ENCODE data around the gene HEATR5A. TPM values are rescaled to one million over a fixed set of nuclear protein-coding genes. Genes with fewer than 3 reads are reported as not detected.
"Not testable (repeated sequence)": the region's sequence is repeated elsewhere in the genome, so short reads cannot be mapped to it uniquely, and the experiment has no call there.

HEATR5A gene
- total RNA-seq, 4 donors from 2014 or later = 33.8 to 39.9 (median 35.5) TPM

- no peak for ATAC-seq
- Histone ChIP-seq H3K4me3 (no peak overlapping the region), H3K27me3 (no peaks in the 10 kb centered on the region), H3K27ac (no peak overlapping the region), H3K4me1 (peaks cover 2 to 10% (median 4%) of the 10 kb centered on the region in 3 donors), H3K9me3 (no peaks in the 10 kb centered on the region), H3K36me3 (no peaks in the 10 kb centered on the region)
- no peak for TF ChIP-seq CTCF (IDR thresholded peaks at IDR 0.05)
- TF ChIP-seq POLR2A (IDR thresholded peaks at IDR 0.05) = no peak
- no peak for TF ChIP-seq EP300 (IDR thresholded peaks at IDR 0.05)
- no peak for TF ChIP-seq POLR2AphosphoS5 (IDR thresholded peaks at IDR 0.05)
- WGBS, 2 donors (ENCODE audit: low coverage in 1 of 2) = 95 to 100% methylated on average over 3 to 5 of the region's 5 CpGs
These were observed 163.7 kb downstream of the HEATR5A start for GRCh38 chr14:31256534-31257243.

GRCh38 chr14:31255918-31256317 is 164.4 kb downstream of the HEATR5A start:
- 91 to 100% methylated on average over 2 to 4 of the region's 4 CpGs for WGBS, 2 donors (ENCODE audit: low coverage in 1 of 2)
- ATAC-seq, H3K27me3 ChIP-seq, H3K4me1 ChIP-seq, H3K36me3 ChIP-seq, H3K27ac ChIP-seq, H3K9me3 ChIP-seq, H3K4me3 ChIP-seq: not testable (repeated sequence)

GRCh38 chr14:31255286-31255685 is 165.1 kb downstream of the HEATR5A start:
- 70 to 80% methylated on average over 1 to 2 of the region's 2 CpGs for WGBS, 2 donors (ENCODE audit: low coverage in 1 of 2)
- TF ChIP-seq POLR2AphosphoS5 (IDR thresholded peaks at IDR 0.05) (no peak), EP300 (IDR thresholded peaks at IDR 0.05) (no peak), CTCF (IDR thresholded peaks at IDR 0.05) (no peak), POLR2A (IDR thresholded peaks at IDR 0.05) (no peak)

GRCh38 chr14:31253746-31254471 is 166.4 kb downstream of the HEATR5A start:
- 86 to 88% methylated on average over 3 to 5 of the region's 9 CpGs for WGBS, 2 donors (ENCODE audit: low coverage in 1 of 2)
- no peak for ATAC-seq
- H3K36me3 ChIP-seq = no peaks in the 10 kb centered on the region
- no peaks in the 10 kb centered on the region for H3K4me1 ChIP-seq
- no peaks in the 10 kb centered on the region for H3K27me3 ChIP-seq
- no peak overlapping the region for H3K4me3 ChIP-seq
- no peaks in the 10 kb centered on the region for H3K9me3 ChIP-seq
- no peak overlapping the region for H3K27ac ChIP-seq
- TF ChIP-seq POLR2AphosphoS5 (IDR thresholded peaks at IDR 0.05) = no peak
- TF ChIP-seq EP300 (IDR thresholded peaks at IDR 0.05) = no peak
- no peak for TF ChIP-seq CTCF (IDR thresholded peaks at IDR 0.05)
- no peak for TF ChIP-seq POLR2A (IDR thresholded peaks at IDR 0.05)

More at GRCh38 chr14:31255286-31255685, 165.1 kb downstream of the HEATR5A start:
- Histone ChIP-seq H3K9me3 (no peaks in the 10 kb centered on the region), H3K27me3 (no peaks in the 10 kb centered on the region), H3K4me3 (no peak overlapping the region), H3K36me3 (no peaks in the 10 kb centered on the region), H3K4me1 (no peaks in the 10 kb centered on the region), H3K27ac (no peak overlapping the region)
- no peak for ATAC-seq

GRCh38 chr14:31252865-31253264 is 167.5 kb downstream of the HEATR5A start:
- H3K9me3 ChIP-seq = no peaks in the 10 kb centered on the region
- no peak overlapping the region for H3K27ac ChIP-seq
- H3K4me3 ChIP-seq = no peak overlapping the region
- H3K36me3 ChIP-seq = no peaks in the 10 kb centered on the region
- H3K27me3 ChIP-seq = no peaks in the 10 kb centered on the region
- WGBS, 2 donors (ENCODE audit: low coverage in 1 of 2) = 100% methylated on average over 1 of the region's 1 CpG
- TF ChIP-seq CTCF (IDR thresholded peaks at IDR 0.05) (no peak), POLR2AphosphoS5 (IDR thresholded peaks at IDR 0.05) (no peak), EP300 (IDR thresholded peaks at IDR 0.05) (no peak)
- ATAC-seq = no peak
- no peaks in the 10 kb centered on the region for H3K4me1 ChIP-seq

Data from gastroesophageal sphincter (tissue), 4 donors.